ENCODE data around the gene KCTD2. TPM values are rescaled to one million over a fixed set of nuclear protein-coding genes. Genes with fewer than 3 reads are reported as not detected.
"Not testable (repeated sequence)": the region's sequence is repeated elsewhere in the genome, so short reads cannot be mapped to it uniquely, and the experiment has no call there.

The KCTD2 gene
- total and polyA plus RNA-seq, 9 of the 15 experiments (the other 6 are each of a cell fraction or from before 2014, with no cell fraction given): 1.7 to 32.9 (median 15.8) TPM

DNA sequence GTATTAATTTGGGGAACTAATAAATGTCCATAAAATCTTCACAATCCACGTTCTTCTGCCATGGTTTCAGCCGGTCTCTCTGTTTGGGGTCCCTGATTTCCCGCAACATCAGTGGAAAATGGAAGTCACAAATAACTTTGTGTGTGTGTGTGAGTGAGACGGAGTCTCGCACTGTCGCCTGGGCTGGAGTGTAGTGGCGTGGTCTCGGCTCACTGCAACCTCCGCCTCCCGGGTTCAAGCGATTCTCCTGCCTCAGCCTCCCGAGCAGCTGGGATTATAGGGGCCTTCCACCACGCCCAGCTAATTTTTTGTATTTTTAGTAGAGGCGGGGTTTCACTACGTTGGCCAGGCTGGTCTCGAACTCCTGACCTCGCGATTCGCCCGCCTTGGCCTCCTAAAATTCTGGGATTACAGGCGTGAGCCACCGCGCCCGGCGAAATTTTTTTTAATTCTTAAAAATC is 1.0 kb upstream of the KCTD2 start:
- H3K9me3 ChIP-seq (replicated peaks; ENCODE audit: control insufficient read depth, insufficient read depth, low read depth, low read length); H3K27me3 ChIP-seq (ENCODE audit: control insufficient read depth in 2 of 2, insufficient read depth in 2 of 2, low read length in 2 of 2); H3K9me1 ChIP-seq (ENCODE audit: control insufficient read depth, insufficient read depth, low read length); CTCF ChIA-PET (ENCODE audit: low intra/inter-chr PET ratio); intact Hi-C loops (cut with micrococcal nuclease); H4K20me1 ChIP-seq (replicated peaks; ENCODE audit: control insufficient read depth, insufficient read depth, low read length); BruUV-seq (replicated peaks); FAIRE-seq; in situ Hi-C loops (cut with MboI); TF ChIP-seq TOE1 (CRISPR knock-in tag; IDR thresholded peaks at IDR 0.05; ENCODE audit: borderline replicate concordance, low read depth): not testable (repeated sequence)
- POLR2A ChIA-PET: interaction anchor here (0.6 to 3.1 kb wide), 6 partner anchors 10 to 84 kb away, joined by 3 to 23 read pairs (median 3); no protein-coding TSS in a partner anchor
- peak overlapping the region; percentile 97 for H3K27ac ChIP-seq (ENCODE audit: extremely low read depth, low read depth, low read length)
- H2AFZ ChIP-seq (ENCODE audit: low read depth, low read length): peak overlapping the region; percentile 86
- peaks cover 11 to 15% of the 10 kb centered on the region in 2 experiments for H3K4me1 ChIP-seq (replicated peaks in 1 of 2; ENCODE audit: control insufficient read depth in 2 of 2, insufficient read depth in 2 of 2, low read length in 2 of 2)
- peak overlapping the region; percentile 93 for H3K4me2 ChIP-seq (ENCODE audit: insufficient read depth, low read length)
- DNase-seq (ENCODE audit: extremely low read depth in 1 of 4, low spot score in 3 of 4): peak in 1 of 4 experiments; percentile 16
- peak overlapping the region; percentile 95 to 97 for H3K9ac ChIP-seq (ENCODE audit: insufficient read depth in 1 of 2, low read depth in 2 of 2, low read length in 2 of 2)
- H3K36me3 ChIP-seq (ENCODE audit: control insufficient read depth, insufficient read depth, low read length): peaks cover 35% of the 10 kb centered on the region; the same call in 2 of the 3 replicates
- WGBS (ENCODE audit: insufficient coverage, low coverage, missing lambda C conversion rate): 9% methylated on average over 25 of the region's 25 CpGs
- H3K4me3 ChIP-seq: peak overlapping the region; percentile 100
- 0 out of 3 replicates have a peak, but pooled peaks have one; percentile 2 for ATAC-seq
- peaks cover 48% of the 10 kb centered on the region for H3K79me2 ChIP-seq (ENCODE audit: control insufficient read depth, insufficient read depth, low read length)
- TF ChIP-seq NRF1 (conservative IDR thresholded peaks at IDR 0.05 in 1 of 2, IDR thresholded peaks at IDR 0.05 in 1 of 2): peak; percentile 28 to 50; a peak in 1 of 4 replicates
- peak; percentile 71 for TF ChIP-seq ADNP (tag; IDR thresholded peaks at IDR 0.05)
- 0 out of 2 replicates have a peak, but pooled peaks have one; percentile 6 for TF ChIP-seq BCOR (IDR thresholded peaks at IDR 0.05)
- TF ChIP-seq TOE1 (IDR thresholded peaks at IDR 0.05; ENCODE audit: borderline replicate concordance): 0 out of 2 replicates have a peak, but pooled peaks have one; percentile 9
- TF ChIP-seq TCF15 (CRISPR knock-in tag; IDR thresholded peaks at IDR 0.05): 0 out of 2 replicates have a peak, but pooled peaks have one; percentile 14
